Right lobe of liver (tissue), 6 donors: ENCODE results near the gene HSPA1A. TPM values are rescaled to one million over a fixed set of nuclear protein-coding genes. Genes with fewer than 3 reads are reported as not detected.
A peak's percentile ranks its signal among the peaks of the same experiment; 100 is the strongest.
"Not testable (repeated sequence)": the region's sequence is repeated elsewhere in the genome, so short reads cannot be mapped to it uniquely, and the experiment has no call there.

Experiments used
- ATAC-seq, 4 donors: fragments of 200-7000 bp; cut with Tn5 transposase; one replicate each; pipeline ENCODE4 v1.9.1; 2020; ENCODE audit warnings: mild to moderate bottlenecking in 4 of 4, moderate library complexity in 4 of 4
- DNase-seq, 3 donors: peaks; one replicate each; pipeline ENCODE4 v3.0.0-alpha.2; 2020
- H3K27ac ChIP-seq, 3 donors: fragments of 200-600 bp; one replicate each; pipeline ENCODE4 v1.8.0; 2022
- H3K27me3 ChIP-seq, 2 donors: fragments of 200-600 bp; one replicate each; pipeline ENCODE4 v1.8.0; 2022
- H3K36me3 ChIP-seq, 4 donors: fragments of 200-600 bp; sonication (generic) in 1 of 4; one replicate each; pipeline versions ENCODE4 v1.5.1 to v1.8.0; 2017 to 2022; ENCODE audit warnings: control low read depth in 1 of 4
- H3K4me1 ChIP-seq, 4 donors: fragments of 200-600 bp; sonication (generic) in 1 of 4; one replicate each; pipeline versions ENCODE4 v1.5.1 to v1.8.0; 2017 to 2022; ENCODE audit warnings: control low read depth in 1 of 4
- H3K4me3 ChIP-seq, 3 donors: fragments of 200-600 bp; one replicate each; pipeline ENCODE4 v1.8.0; 2022
- H3K9me3 ChIP-seq, 4 donors: fragments of 200-600 bp; sonication (generic) in 1 of 4; one replicate each; pipeline versions ENCODE4 v1.5.1 to v1.8.0; 2017 to 2022; ENCODE audit warnings: control low read depth in 1 of 4
- CTCF ChIP-seq, 4 donors: fragments of 200-600 bp in 3 of 4; fragments of 450-650 bp in 1 of 4; IDR thresholded peaks; one replicate each; pipeline versions ENCODE4 v1.5.1 to v1.8.0; 2016 to 2022; ENCODE audit warnings: antibody characterized with exemption in 4 of 4, mild to moderate bottlenecking in 2 of 4
- POLR2A ChIP-seq: fragments of 450-650 bp; IDR thresholded peaks from one replicate; pipeline ENCODE4 v1.6.1; 2017; ENCODE audit warnings: antibody characterized with exemption, mild to moderate bottlenecking
- WGBS: methylation state at CpG from one replicate; pipeline ENCODE4 v1.1.6; 2018; ENCODE audit warnings: low coverage, low lambda C conversion rate; ENCODE audit not compliant: insufficient coverage; ENCODE audit errors: missing lambda C conversion rate; 5-methylcytosine and 5-hydroxymethylcytosine counted together
- intact Hi-C, 2 donors: fragments of 100-400 bp; cut with DNase I; formaldehyde crosslinking; loops; one replicate each; pipeline versions ENCODE4 v1.11.2 to v1.14.1; 2022
- total RNA-seq, 6 experiments: library from RNA; depleted of rRNA in 2 of 6; stranded (reverse); fragments of >200 nt in 2 of 6; fragmentation: NEBNext Ultra II Directional in 3 of 6; extraction: Animal tissue kit (Norgen Biotek cat#: 25700) in 3 of 6; gene quantifications; one replicate each; pipeline versions ENCODE4 v1.1.0 to v1.2.4, GENCODE V29; 2016 to 2023
- donor health status: DM: no; HTN: yes; CAD: no.
- donor health status: DM: no; HTN: no; CAD: no.
- donor health status: DM: no; HTN: no; CAD: no.
- donor health status: DM: no; HTN: yes; CAD: no.
- donor health status: DM: no; HTN: yes; CAD: no.

The HSPA1A gene
- total RNA-seq, 6 experiments from 2014 or later = 73.2 to 442 (median 80.2) TPM

- Histone ChIP-seq H3K27ac (peak overlapping the region; percentile 97 to 100 (median 99)), H3K36me3 (no peaks in the 10 kb centered on the region), H3K4me3 (peak overlapping the region; percentile 33 to 59 (median 53)), H3K27me3 (no peaks in the 10 kb centered on the region), H3K4me1 (peaks cover 0 to 49% (median 18%) of the 10 kb centered on the region in 4 donors), H3K9me3 (no peaks in the 10 kb centered on the region)
- 1% methylated on average over 24 of the region's 25 CpGs for WGBS
- peak; percentile 36 for TF ChIP-seq POLR2A
- no peak for TF ChIP-seq CTCF (IDR thresholded peaks at IDR 0.05)
- intact Hi-C loops = no loop called here
- DNase-seq = peak; percentile 77 to 88 (median 87)
- ATAC-seq = peak; percentile 14 to 65 (median 40)
Observed at GRCh38 chr6:31822036-31822821, 6.9 kb downstream of the HSPA1A start.

- peaks cover 0 to 48% (median 18%) of the 10 kb centered on the region in 4 donors for H3K4me1 ChIP-seq
- H3K4me3 ChIP-seq, intact Hi-C loops, H3K36me3 ChIP-seq, H3K27me3 ChIP-seq, ATAC-seq, H3K9me3 ChIP-seq: not testable (repeated sequence)
- WGBS = 90% methylated on average over 8 of the region's 9 CpGs
- H3K27ac ChIP-seq = peak overlapping the region in 2 of 3 donors; percentile 99 to 100
- DNase-seq = peak in 1 of 3 donors; percentile 37
Observed at GRCh38 chr6:31823592-31824196, 8.4 kb downstream of the HSPA1A start.

- peak overlapping the region in 2 of 3 donors; percentile 90 to 98 for H3K27ac ChIP-seq
- no peak overlapping the region for H3K4me3 ChIP-seq
- H3K36me3 ChIP-seq = no peaks in the 10 kb centered on the region
- H3K4me1 ChIP-seq = peaks cover 0 to 31% (median 12%) of the 10 kb centered on the region in 4 donors
- H3K9me3 ChIP-seq = no peaks in the 10 kb centered on the region
- WGBS = 66% methylated on average over 4 of the region's 4 CpGs
- intact Hi-C loops = no loop called here
- DNase-seq (no peak), ATAC-seq (no peak)
- H3K27me3 ChIP-seq = no peaks in the 10 kb centered on the region
- TF ChIP-seq CTCF (IDR thresholded peaks at IDR 0.05) (no peak), POLR2A (no peak)
Observed at GRCh38 chr6:31825553-31825952, 10.2 kb downstream of the HSPA1A start.

- peak overlapping the region; percentile 12 to 48 (median 36) for H3K4me3 ChIP-seq
- TF ChIP-seq CTCF (IDR thresholded peaks at IDR 0.05) = no peak
- TF ChIP-seq POLR2A = no peak
- ATAC-seq (no peak), DNase-seq (peak; percentile 67 to 79 (median 74))
- peak overlapping the region; percentile 87 to 98 (median 90) for H3K27ac ChIP-seq
- no peaks in the 10 kb centered on the region for H3K9me3 ChIP-seq
- intact Hi-C loops = no loop called here
- peaks cover 0 to 3% (median 0%) of the 10 kb centered on the region in 4 donors for H3K36me3 ChIP-seq
- H3K27me3 ChIP-seq = no peaks in the 10 kb centered on the region
- H3K4me1 ChIP-seq = peaks cover 0 to 29% (median 7%) of the 10 kb centered on the region in 4 donors
- WGBS = 35% methylated on average over 13 of the region's 13 CpGs
Observed at GRCh38 chr6:31826793-31827285, 11.5 kb downstream of the HSPA1A start.
